NB4 (cell line): Measurements from ENCODE around the gene PHF24.

Experiments
- POLR2A ChIP-seq: IDR thresholded peaks from 2 replicates; pipeline ENCODE4 v1.6.1; 2011; ENCODE audit warnings: mild to moderate bottlenecking; ENCODE audit not compliant: insufficient read length; ENCODE audit errors: extremely low read depth
- TF ChIP-seq, protein P1 (sequence below): IDR thresholded peaks from one replicate; pipeline ENCODE4 v1.5.1; 2012; ENCODE audit warnings: low read depth, low read length

DNA sequence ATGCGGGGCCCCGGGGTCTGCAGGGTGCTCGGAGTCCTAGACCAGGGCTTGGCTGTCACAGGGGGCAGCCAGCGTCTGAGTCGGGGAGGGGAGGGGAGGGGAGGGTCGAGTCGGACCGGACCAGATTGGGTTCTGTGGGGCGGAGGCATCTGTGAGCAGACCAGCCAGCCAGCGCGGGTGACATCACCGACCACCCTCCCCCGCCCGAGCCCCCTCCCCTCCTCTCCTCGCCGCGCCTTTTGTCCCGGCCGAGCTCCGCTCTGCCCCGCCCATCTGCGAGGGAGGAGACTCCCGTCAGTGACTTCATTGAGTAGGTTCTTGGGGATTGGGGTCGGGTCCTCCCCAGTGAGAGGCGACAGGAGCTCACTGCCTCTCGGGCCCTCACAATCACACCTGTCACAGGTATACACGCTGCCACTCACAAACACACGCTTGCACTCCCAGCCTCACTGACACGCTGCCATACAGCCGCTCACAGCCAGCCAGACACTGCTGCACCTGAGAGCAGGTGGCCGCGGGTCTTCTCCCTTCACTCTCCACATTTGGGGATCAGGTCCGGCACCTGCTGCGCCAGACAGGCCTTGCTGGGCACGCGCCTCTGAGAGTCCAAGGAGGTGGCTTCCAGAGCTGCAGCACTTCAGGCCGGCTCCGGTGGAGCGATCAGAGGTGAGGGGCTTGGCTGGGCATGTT, 32.0 kb downstream of the PHF24 start:
- TF ChIP-seq, protein P1, sequence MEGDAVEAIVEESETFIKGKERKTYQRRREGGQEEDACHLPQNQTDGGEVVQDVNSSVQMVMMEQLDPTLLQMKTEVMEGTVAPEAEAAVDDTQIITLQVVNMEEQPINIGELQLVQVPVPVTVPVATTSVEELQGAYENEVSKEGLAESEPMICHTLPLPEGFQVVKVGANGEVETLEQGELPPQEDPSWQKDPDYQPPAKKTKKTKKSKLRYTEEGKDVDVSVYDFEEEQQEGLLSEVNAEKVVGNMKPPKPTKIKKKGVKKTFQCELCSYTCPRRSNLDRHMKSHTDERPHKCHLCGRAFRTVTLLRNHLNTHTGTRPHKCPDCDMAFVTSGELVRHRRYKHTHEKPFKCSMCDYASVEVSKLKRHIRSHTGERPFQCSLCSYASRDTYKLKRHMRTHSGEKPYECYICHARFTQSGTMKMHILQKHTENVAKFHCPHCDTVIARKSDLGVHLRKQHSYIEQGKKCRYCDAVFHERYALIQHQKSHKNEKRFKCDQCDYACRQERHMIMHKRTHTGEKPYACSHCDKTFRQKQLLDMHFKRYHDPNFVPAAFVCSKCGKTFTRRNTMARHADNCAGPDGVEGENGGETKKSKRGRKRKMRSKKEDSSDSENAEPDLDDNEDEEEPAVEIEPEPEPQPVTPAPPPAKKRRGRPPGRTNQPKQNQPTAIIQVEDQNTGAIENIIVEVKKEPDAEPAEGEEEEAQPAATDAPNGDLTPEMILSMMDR = no peak
- TF ChIP-seq POLR2A = no peak
